ENCODE measurements around the gene CCDC182.

The CCDC182 gene

DNA sequence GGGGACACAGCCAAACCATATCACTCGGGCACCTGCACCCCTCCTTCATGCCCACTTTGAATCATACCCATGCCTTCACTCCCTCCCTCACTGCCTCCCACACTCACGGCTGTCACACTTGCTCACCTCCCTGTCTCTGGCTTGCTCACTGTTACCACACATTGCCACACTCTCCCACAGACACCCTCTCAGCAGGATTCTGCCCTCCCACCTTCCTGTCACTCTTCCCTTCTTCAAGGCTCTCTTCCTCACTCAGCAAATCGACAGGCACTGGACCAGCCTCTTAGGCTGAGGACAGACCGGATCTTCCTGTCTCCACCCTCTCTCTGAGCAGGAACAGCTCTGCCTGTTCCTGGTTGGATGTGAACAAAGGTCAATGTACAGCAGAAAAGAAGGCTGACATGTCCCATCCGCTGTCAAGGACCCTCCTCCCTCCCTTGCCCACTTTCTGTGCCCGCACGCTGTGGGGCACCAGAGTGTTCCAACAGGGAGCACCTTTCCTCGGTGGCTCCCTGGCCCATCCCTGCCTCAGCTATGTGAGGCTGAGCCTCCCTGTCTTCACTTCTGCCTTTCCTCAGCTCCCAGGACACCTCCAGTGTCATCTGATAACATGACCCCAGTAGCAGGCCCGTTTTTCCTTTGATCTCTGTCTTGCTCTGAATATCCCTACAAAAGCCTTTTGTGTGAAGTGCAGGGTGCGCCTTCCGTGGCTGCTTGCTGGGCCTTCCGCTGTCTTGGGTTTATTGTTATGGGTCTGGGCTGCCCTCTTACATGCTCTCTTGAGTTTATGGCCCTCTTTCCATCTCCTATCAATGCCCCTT lies 47.0 kb downstream of the CCDC182 start:
- H3K4me3 ChIP-seq (ENCODE audit: low read length): no peak overlapping the region
- DNase-seq (ENCODE audit: low read depth): peak; percentile 5
- TF ChIP-seq, protein P1, sequence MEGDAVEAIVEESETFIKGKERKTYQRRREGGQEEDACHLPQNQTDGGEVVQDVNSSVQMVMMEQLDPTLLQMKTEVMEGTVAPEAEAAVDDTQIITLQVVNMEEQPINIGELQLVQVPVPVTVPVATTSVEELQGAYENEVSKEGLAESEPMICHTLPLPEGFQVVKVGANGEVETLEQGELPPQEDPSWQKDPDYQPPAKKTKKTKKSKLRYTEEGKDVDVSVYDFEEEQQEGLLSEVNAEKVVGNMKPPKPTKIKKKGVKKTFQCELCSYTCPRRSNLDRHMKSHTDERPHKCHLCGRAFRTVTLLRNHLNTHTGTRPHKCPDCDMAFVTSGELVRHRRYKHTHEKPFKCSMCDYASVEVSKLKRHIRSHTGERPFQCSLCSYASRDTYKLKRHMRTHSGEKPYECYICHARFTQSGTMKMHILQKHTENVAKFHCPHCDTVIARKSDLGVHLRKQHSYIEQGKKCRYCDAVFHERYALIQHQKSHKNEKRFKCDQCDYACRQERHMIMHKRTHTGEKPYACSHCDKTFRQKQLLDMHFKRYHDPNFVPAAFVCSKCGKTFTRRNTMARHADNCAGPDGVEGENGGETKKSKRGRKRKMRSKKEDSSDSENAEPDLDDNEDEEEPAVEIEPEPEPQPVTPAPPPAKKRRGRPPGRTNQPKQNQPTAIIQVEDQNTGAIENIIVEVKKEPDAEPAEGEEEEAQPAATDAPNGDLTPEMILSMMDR (IDR thresholded peaks at IDR 0.05; ENCODE audit: insufficient read depth, low read depth, low read length, missing control alignments): no peak

DNA sequence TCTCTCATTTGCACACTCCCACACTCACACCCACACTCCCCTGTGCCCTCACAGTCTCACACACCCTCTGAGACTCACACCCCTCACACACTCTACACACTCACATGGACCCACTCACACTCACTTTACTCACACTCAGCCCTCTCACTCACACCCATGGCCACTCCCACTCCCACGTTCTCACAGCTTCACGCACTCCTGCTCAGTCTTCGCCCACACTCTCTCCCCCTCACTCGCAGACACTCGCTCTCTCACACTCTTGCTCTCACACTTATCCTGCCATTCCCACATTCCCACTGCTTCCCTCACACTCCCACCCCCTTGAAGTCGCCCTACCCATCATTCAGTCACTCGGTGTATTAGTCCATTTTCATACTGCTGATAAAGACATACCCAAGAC lies 47.9 kb downstream of the CCDC182 start:
- H3K4me3 ChIP-seq (ENCODE audit: low read length): no peak overlapping the region
- TF ChIP-seq, protein P1 (IDR thresholded peaks at IDR 0.05; ENCODE audit: insufficient read depth, low read depth, low read length, missing control alignments): no peak
- DNase-seq (ENCODE audit: low read depth): no peak

DNA sequence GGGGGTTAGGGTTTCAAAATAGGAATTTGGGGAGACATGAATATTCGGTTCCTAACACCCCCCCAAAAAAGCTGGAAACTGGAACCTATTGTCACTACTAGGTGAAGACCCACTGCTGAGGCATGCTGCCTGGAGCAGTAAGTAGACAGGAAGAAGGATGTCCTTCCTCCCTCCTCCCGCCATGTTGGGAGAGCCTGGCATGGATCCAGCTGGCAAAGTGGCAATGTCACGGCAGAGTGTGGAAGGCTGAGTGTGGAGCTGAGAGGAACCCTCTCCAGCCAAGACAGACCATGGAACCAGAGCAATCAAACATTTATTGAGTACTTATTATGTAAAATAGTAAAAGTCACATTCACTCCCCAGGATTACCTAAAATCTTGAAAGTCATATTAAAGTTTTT lies 49.0 kb downstream of the CCDC182 start:
- DNase-seq (ENCODE audit: low read depth): no peak
- TF ChIP-seq, protein P1 (IDR thresholded peaks at IDR 0.05; ENCODE audit: insufficient read depth, low read depth, low read length, missing control alignments): no peak

More for the DNA sequence above, 49.0 kb downstream of the CCDC182 start:
- no peak overlapping the region for H3K4me3 ChIP-seq (ENCODE audit: low read length)
